GM21529 (cell line): Measurements from ENCODE around the gene PWWP2B.

Experiments
- ATAC-seq: cut with Tn5 transposase; IDR thresholded peaks from one replicate; pipeline ENCODE4 v1.9.1; 2021; ENCODE audit not compliant: unreplicated experiment

The PWWP2B gene

GRCh38 chr10:132392811-132393694, 3.9 kb upstream of the PWWP2B start:
- no peak for ATAC-seq

- ATAC-seq = no peak
These were observed 3.3 kb upstream of the PWWP2B start for GRCh38 chr10:132393695-132394181.

GRCh38 chr10:132394201-132394811, 2.7 kb upstream of the PWWP2B start:
- ATAC-seq = no peak

- ATAC-seq = no peak
These were observed 1.9 kb upstream of the PWWP2B start for GRCh38 chr10:132394936-132395703.

- ATAC-seq = no peak
These were observed 1.1 kb upstream of the PWWP2B start for GRCh38 chr10:132395704-132396493.

GRCh38 chr10:132396494-132397035, 435 bp upstream of the PWWP2B start:
- ATAC-seq = peak; percentile 49

- ATAC-seq = peak; percentile 26
These were observed 918 bp downstream of the PWWP2B start for GRCh38 chr10:132397671-132398565.

- no peak for ATAC-seq
These were observed 1.6 kb downstream of the PWWP2B start for GRCh38 chr10:132398566-132398991.

GRCh38 chr10:132399117-132400035, 2.4 kb downstream of the PWWP2B start:
- ATAC-seq = no peak

- no peak for ATAC-seq
These were observed 3.1 kb downstream of the PWWP2B start for GRCh38 chr10:132400041-132400546.

GRCh38 chr10:132400547-132401151, 3.6 kb downstream of the PWWP2B start:
- ATAC-seq = no peak

GRCh38 chr10:132401401-132402118, 4.6 kb downstream of the PWWP2B start:
- ATAC-seq = no peak

- no peak for ATAC-seq
These were observed 5.8 kb downstream of the PWWP2B start for GRCh38 chr10:132402781-132403241.

- no peak for ATAC-seq
These were observed 6.6 kb downstream of the PWWP2B start for GRCh38 chr10:132403511-132404168.

- ATAC-seq = no peak
These were observed 7.3 kb downstream of the PWWP2B start for GRCh38 chr10:132404169-132404880.
